HCT116 (cell line): ENCODE results near the gene PRKN. TPM values are rescaled to one million over a fixed set of nuclear protein-coding genes. Genes with fewer than 3 reads are reported as not detected.

Experiments
- ATAC-seq: fragments of 200-7000 bp; cut with Tn5 transposase; 2 replicates; pipeline ENCODE4 v1.9.1; 2020; ENCODE audit warnings: mild to moderate bottlenecking, moderate library complexity
- BruUV-seq: library from RNA; stranded (reverse); fragments of 400-500 nt; replicated peaks from 2 replicates; lab custom pipeline; 2021; lab: Mats Ljungman, UMichigan
- CTCF ChIA-PET: fragments of 300-600 bp; sonication (Branson Sonifier 250); formaldehyde crosslinking; loops from one replicate; lab custom pipeline; 2021; ENCODE audit warnings: antibody characterized with exemption; lab: Charles Lee
- POLR2A ChIA-PET: fragments of 300-600, 350-600 bp; sonication (Branson Sonifier 250); formaldehyde crosslinking; loops from one replicate; lab custom pipeline; 2021; ENCODE audit warnings: antibody characterized with exemption; lab: Charles Lee
- RAD21 ChIA-PET, 2 experiments: fragments of 300-600 bp; sonication (Branson Sonifier 250); formaldehyde crosslinking; loops; one replicate each; lab custom pipeline; 2023; ENCODE audit warnings: low total read pairs in 2 of 2; ENCODE audit not compliant: uncharacterized antibody in 2 of 2, unreplicated experiment in 2 of 2, low non-redundant PET in 1 of 2; lab: Charles Lee
- DNase-seq: peaks from one replicate; pipeline ENCODE4 v3.0.0-alpha.2; 2010; ENCODE audit warnings: low read depth, low spot score
- H2AFZ ChIP-seq: fragments of 200-600 bp; shearing (Covaris generic), sonication (generic); 2 replicates; pipeline ENCODE4 v1.6.1; 2017; ENCODE audit warnings: low read depth, mixed run types, mixed read lengths, antibody characterized with exemption, low read length; ENCODE audit not compliant: poor library complexity, severe bottlenecking
- H3K27ac ChIP-seq: 2 replicates; pipeline ENCODE4 v1.5.1; 2012; ENCODE audit warnings: low read depth, low read length
- H3K27me3 ChIP-seq: fragments of 200-600 bp; sonication (generic); 2 replicates; pipeline ENCODE4 v1.6.1; 2016; ENCODE audit warnings: mixed run types, low read length, mixed read lengths; ENCODE audit not compliant: insufficient read depth
- H3K36me3 ChIP-seq, 2 experiments: fragments of 200-500 bp in 1 of 2; fragments of 200-600 bp in 1 of 2; sonication (Bioruptor generic) in 1 of 2; sonication (generic) in 1 of 2; 2 replicates each; pipeline versions ENCODE4 v1.5.1 to v1.6.1; 2014 to 2016; ENCODE audit warnings: low read length in 2 of 2, inconsistent platforms in 1 of 2, mixed read lengths in 1 of 2, mixed run types in 1 of 2; ENCODE audit not compliant: insufficient read depth in 2 of 2, control insufficient read depth in 1 of 2
- H3K4me1 ChIP-seq, 2 experiments: fragments of 200-600 bp in 1 of 2; sonication (generic) in 1 of 2; 2 replicates each; pipeline versions ENCODE4 v1.5.1 to v1.6.1; 2012 to 2017; ENCODE audit warnings: low read length in 2 of 2, inconsistent platforms in 1 of 2, mild to moderate bottlenecking in 1 of 2, mixed read lengths in 1 of 2, mixed run types in 1 of 2, moderate library complexity in 1 of 2; ENCODE audit not compliant: insufficient read depth in 2 of 2, control insufficient read depth in 1 of 2
- H3K4me2 ChIP-seq: fragments of 200-600 bp; sonication (generic); 2 replicates; pipeline ENCODE4 v1.6.1; 2017; ENCODE audit warnings: mixed run types, low read length, mixed read lengths
- H3K4me3 ChIP-seq, 2 experiments: fragments of 200-600 bp in 1 of 2; sonication (generic) in 1 of 2; replicated peaks in 1 of 2; 2 replicates each; pipeline ENCODE4 v1.5.1; 2011 to 2016; ENCODE audit warnings: low read length in 2 of 2, control low read depth in 1 of 2, low read depth in 1 of 2, mild to moderate bottlenecking in 1 of 2, mixed read lengths in 1 of 2, mixed run types in 1 of 2
- H3K79me2 ChIP-seq: fragments of 200-600 bp; sonication (generic); 2 replicates; pipeline ENCODE4 v1.6.1; 2017; ENCODE audit warnings: mild to moderate bottlenecking, mixed run types, low read length, moderate library complexity, mixed read lengths; ENCODE audit not compliant: insufficient read depth
- H3K9ac ChIP-seq: fragments of 200-600 bp; sonication (generic); 2 replicates; pipeline ENCODE4 v1.6.1; 2016; ENCODE audit warnings: low read length, mixed read lengths
- H3K9me2 ChIP-seq: fragments of 200-600 bp; sonication (generic), shearing (Covaris generic); 2 replicates; pipeline ENCODE4 v1.6.1; 2017; ENCODE audit warnings: mixed run types, mild to moderate bottlenecking, moderate library complexity; ENCODE audit not compliant: insufficient read depth
- H3K9me3 ChIP-seq, 2 experiments: fragments of 200-500 bp in 1 of 2; fragments of 200-600 bp in 1 of 2; sonication (Bioruptor generic) in 1 of 2; sonication (generic) in 1 of 2; 2 replicates each; pipeline ENCODE4 v1.6.1; 2014 to 2017; ENCODE audit warnings: low read length in 2 of 2, mixed read lengths in 2 of 2, inconsistent platforms in 1 of 2, low read depth in 1 of 2, mild to moderate bottlenecking in 1 of 2, mixed run types in 1 of 2, moderate library complexity in 1 of 2; ENCODE audit not compliant: control insufficient read depth in 1 of 2, insufficient read depth in 1 of 2
- H4K20me1 ChIP-seq: fragments of 200-600 bp; sonication (generic), shearing (Covaris generic); 2 replicates; pipeline ENCODE4 v1.6.1; 2017; ENCODE audit warnings: mixed run types, mild to moderate bottlenecking, moderate library complexity; ENCODE audit not compliant: insufficient read depth
- ATF3 ChIP-seq: IDR thresholded peaks from 2 replicates; pipeline ENCODE4 v1.6.1; 2012
- MAX ChIP-seq: IDR thresholded peaks from 2 replicates; pipeline ENCODE4 v1.6.1; 2012
- RAD21 ChIP-seq: IDR thresholded peaks from 2 replicates; pipeline ENCODE4 v1.6.1; 2012; ENCODE audit warnings: low read depth, mild to moderate bottlenecking
- REST ChIP-seq: IDR thresholded peaks from 2 replicates; pipeline ENCODE4 v1.6.1; 2012; ENCODE audit warnings: low read depth
- SRF ChIP-seq: IDR thresholded peaks from 2 replicates; pipeline ENCODE4 v1.6.1; 2012; ENCODE audit warnings: low read depth
- YY1 ChIP-seq: IDR thresholded peaks from 2 replicates; pipeline ENCODE4 v1.6.1; 2011; ENCODE audit warnings: low read length, low read depth, moderate library complexity, mild to moderate bottlenecking; ENCODE audit not compliant: insufficient replicate concordance; ENCODE audit errors: extremely low read depth
- ZBTB33 ChIP-seq: IDR thresholded peaks from 2 replicates; pipeline ENCODE4 v1.6.1; 2011; ENCODE audit warnings: mild to moderate bottlenecking, low read length, moderate library complexity; ENCODE audit not compliant: insufficient replicate concordance; ENCODE audit errors: extremely low read depth
- ZFX ChIP-seq: fragments of 450-650 bp; IDR thresholded peaks from 2 replicates; pipeline ENCODE4 v1.6.1; 2017
- ZNF274 ChIP-seq: fragments of 200-500 bp; sonication (Bioruptor generic); IDR thresholded peaks from 2 replicates; pipeline ENCODE4 v1.6.1; 2014; ENCODE audit warnings: mild to moderate bottlenecking, low read depth, low read length, inconsistent platforms
- intact Hi-C: fragments of 100-400 bp; cut with micrococcal nuclease; formaldehyde crosslinking; loops from 2 replicates; pipeline ENCODE4 v1.10.0; 2022
- total RNA-seq: library from RNA; stranded (reverse); gene quantifications from one replicate; pipeline ENCODE4 v1.2.1, GENCODE V29; 2021; ENCODE audit not compliant: unreplicated experiment

PRKN gene
- total RNA-seq, 1 experiment from 2014 or later: 2.6 TPM

GRCh38 chr6:162670345-162670744 is 57.2 kb downstream of the PRKN start:
- H3K36me3 ChIP-seq: no peaks in the 10 kb centered on the region
- H3K4me1 ChIP-seq: no peaks in the 10 kb centered on the region
- RAD21 ChIA-PET: no interaction called here
- H3K9ac ChIP-seq: no peak overlapping the region
- no peaks in the 10 kb centered on the region for H4K20me1 ChIP-seq
- H2AFZ ChIP-seq: no peak overlapping the region
- intact Hi-C loops: no loop called here
- H3K79me2 ChIP-seq: no peaks in the 10 kb centered on the region
- POLR2A ChIA-PET: no interaction called here
- H3K4me3 ChIP-seq: no peak overlapping the region
- H3K9me3 ChIP-seq: no peaks in the 10 kb centered on the region; a peak in 1 of 4 replicates
- TF ChIP-seq ZFX (no peak), ATF3 (no peak), REST (no peak), YY1 (no peak), MAX (no peak), ZNF274 (no peak), ZBTB33 (no peak), SRF (no peak), RAD21 (no peak)
- TF ChIP-seq, all 23 proteins: peak for 0
- ATAC-seq: no peak
- Histone ChIP-seq H3K9me2 (no peaks in the 10 kb centered on the region), H3K27me3 (no peaks in the 10 kb centered on the region), H3K4me2 (no peak overlapping the region), H3K27ac (no peak overlapping the region)
- DNase-seq: no peak
- no TSS peak for BruUV-seq
- CTCF ChIA-PET: no interaction called here
